ENCODE results near the gene CACNG4.

GRCh38 chr17:66986659-66987058 is 22.2 kb downstream of the CACNG4 start:
- TF ChIP-seq POLR2A (IDR thresholded peaks at IDR 0.05) = no peak
- TF ChIP-seq CTCF (IDR thresholded peaks at IDR 0.05) = no peak

All from upper lobe of left lung (tissue), 4 donors.